ENCODE data around the gene CHD9.

Gene CHD9

DNA sequence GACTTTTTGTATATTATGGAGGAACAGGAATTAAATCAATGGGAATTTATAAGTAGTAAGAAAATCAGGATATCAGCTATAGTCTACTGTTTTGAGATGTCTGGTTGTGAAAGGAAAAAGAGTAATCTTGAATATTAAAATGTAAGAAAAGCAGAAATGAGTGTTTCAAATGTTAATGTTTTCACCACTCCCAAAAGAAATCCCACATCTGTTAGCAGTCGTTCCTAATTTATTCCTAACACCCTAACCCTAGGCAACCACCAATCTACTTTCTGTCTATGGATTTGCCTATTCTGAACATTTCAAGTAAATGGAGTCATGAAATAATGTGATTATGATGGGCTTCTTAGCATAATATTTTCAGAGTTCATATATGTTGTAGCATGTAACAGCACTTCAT lies 133.0 kb downstream of the CHD9 start:
- no peak for TF ChIP-seq CTCF (IDR thresholded peaks at IDR 0.05)
- no peaks in the 10 kb centered on the region for H3K27me3 Mint-ChIP-seq (ENCODE audit: low read depth, poor library complexity)
- peaks cover 46% of the 10 kb centered on the region for H3K9me3 Mint-ChIP-seq
- H3K27ac Mint-ChIP-seq: no peak overlapping the region
- H3K4me1 Mint-ChIP-seq: no peaks in the 10 kb centered on the region
- H3K4me3 Mint-ChIP-seq: no peak overlapping the region
- DNase-seq: no peak
- peaks cover 59% of the 10 kb centered on the region for H3K36me3 Mint-ChIP-seq (ENCODE audit: low read depth)

DNA sequence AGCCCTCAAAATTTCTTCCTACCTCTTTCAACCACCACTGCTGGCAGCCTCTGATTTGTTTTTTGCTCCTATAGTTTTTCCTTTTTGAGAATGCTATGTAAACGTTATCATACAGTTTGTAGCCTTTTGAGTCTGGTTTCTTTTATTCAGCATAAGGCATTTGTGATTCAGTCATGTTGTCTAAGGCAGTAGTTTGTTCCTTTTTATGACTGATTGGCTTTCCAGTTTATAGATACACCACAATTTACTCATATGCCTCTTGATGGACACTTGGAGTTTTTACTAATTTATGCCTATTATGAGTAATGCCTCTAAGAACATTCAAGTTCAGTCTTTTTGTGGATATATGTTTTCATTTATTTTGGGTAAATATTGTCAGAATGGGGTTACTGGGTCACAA lies 136.6 kb downstream of the CHD9 start:
- TF ChIP-seq CTCF (IDR thresholded peaks at IDR 0.05): no peak
- no peak overlapping the region for H3K4me3 Mint-ChIP-seq
- no peaks in the 10 kb centered on the region for H3K27me3 Mint-ChIP-seq (ENCODE audit: low read depth, poor library complexity)
- H3K4me1 Mint-ChIP-seq: no peaks in the 10 kb centered on the region
- H3K9me3 Mint-ChIP-seq: peaks cover 18% of the 10 kb centered on the region
- no peak for DNase-seq
- peaks cover 24% of the 10 kb centered on the region for H3K36me3 Mint-ChIP-seq (ENCODE audit: low read depth)
- no peak overlapping the region for H3K27ac Mint-ChIP-seq

- H3K27ac Mint-ChIP-seq: no peak overlapping the region
- DNase-seq: no peak
- no peaks in the 10 kb centered on the region for H3K4me1 Mint-ChIP-seq
- H3K9me3 Mint-ChIP-seq: peaks cover 20% of the 10 kb centered on the region
- TF ChIP-seq CTCF (IDR thresholded peaks at IDR 0.05): no peak
- H3K36me3 Mint-ChIP-seq (ENCODE audit: low read depth): peaks cover 45% of the 10 kb centered on the region
- no peak overlapping the region for H3K4me3 Mint-ChIP-seq
- no peaks in the 10 kb centered on the region for H3K27me3 Mint-ChIP-seq (ENCODE audit: low read depth, poor library complexity)
These were observed 144.1 kb downstream of the CHD9 start for GRCh38 chr16:53198933-53199332.

DNA sequence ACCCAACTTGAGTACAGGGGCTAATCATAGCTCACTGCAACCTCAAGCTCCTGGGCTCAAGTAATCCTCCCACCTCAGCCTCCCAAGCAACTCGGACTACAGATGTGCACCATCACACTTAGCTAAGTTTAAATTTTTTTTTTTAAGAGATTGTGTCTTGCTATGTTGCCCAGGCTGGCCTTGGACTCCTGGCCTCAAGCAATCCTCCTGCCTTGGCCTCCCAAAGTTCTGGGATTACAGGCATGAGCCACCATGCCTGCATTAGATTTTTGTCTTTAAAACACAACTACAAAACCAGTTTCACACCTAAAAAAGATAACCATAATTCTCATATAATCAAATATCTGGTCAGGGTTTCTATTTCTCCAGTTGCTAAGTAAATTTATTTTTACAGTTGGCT lies 147.1 kb downstream of the CHD9 start:
- TF ChIP-seq CTCF (IDR thresholded peaks at IDR 0.05): no peak
- H3K27me3 Mint-ChIP-seq (ENCODE audit: low read depth, poor library complexity): no peaks in the 10 kb centered on the region
- no peak overlapping the region for H3K4me3 Mint-ChIP-seq
- peaks cover 6% of the 10 kb centered on the region for H3K4me1 Mint-ChIP-seq
- no peak for DNase-seq
- H3K27ac Mint-ChIP-seq: no peak overlapping the region
- peaks cover 20% of the 10 kb centered on the region for H3K9me3 Mint-ChIP-seq
- H3K36me3 Mint-ChIP-seq (ENCODE audit: low read depth): peaks cover 47% of the 10 kb centered on the region

- no peaks in the 10 kb centered on the region for H3K27me3 Mint-ChIP-seq (ENCODE audit: low read depth, poor library complexity)
These were observed 147.6 kb downstream of the CHD9 start for GRCh38 chr16:53202398-53202797.

More at GRCh38 chr16:53202398-53202797, 147.6 kb downstream of the CHD9 start:
- Mint-ChIP-seq H3K9me3 (peaks cover 20% of the 10 kb centered on the region), H3K4me3 (no peak overlapping the region), H3K4me1 (peaks cover 10% of the 10 kb centered on the region), H3K27ac (no peak overlapping the region), H3K36me3 (ENCODE audit: low read depth) (peaks cover 46% of the 10 kb centered on the region)
- no peak for DNase-seq
- no peak for TF ChIP-seq CTCF (IDR thresholded peaks at IDR 0.05)

Data from nephron progenitor cell (in vitro differentiated cells).